HPDE6-E6E7 (cell line): Measurements from ENCODE around the gene ALMS1.
"Not testable (repeated sequence)": the region's sequence is repeated elsewhere in the genome, so short reads cannot be mapped to it uniquely, and the experiment has no call there.

Source experiments
- DNase-seq: peaks from one replicate; pipeline ENCODE4 v3.0.0; 2011; ENCODE audit warnings: missing footprints; ENCODE audit errors: extremely low spot score

Gene ALMS1

GRCh38 chr2:73510470-73510869, 124.8 kb downstream of the ALMS1 start:
- not testable (repeated sequence) for DNase-seq

- DNase-seq, result no peak
These were observed 130.4 kb downstream of the ALMS1 start for GRCh38 chr2:73516033-73516432.

GRCh38 chr2:73528688-73529087, 143.1 kb downstream of the ALMS1 start:
- no peak for DNase-seq

DNA sequence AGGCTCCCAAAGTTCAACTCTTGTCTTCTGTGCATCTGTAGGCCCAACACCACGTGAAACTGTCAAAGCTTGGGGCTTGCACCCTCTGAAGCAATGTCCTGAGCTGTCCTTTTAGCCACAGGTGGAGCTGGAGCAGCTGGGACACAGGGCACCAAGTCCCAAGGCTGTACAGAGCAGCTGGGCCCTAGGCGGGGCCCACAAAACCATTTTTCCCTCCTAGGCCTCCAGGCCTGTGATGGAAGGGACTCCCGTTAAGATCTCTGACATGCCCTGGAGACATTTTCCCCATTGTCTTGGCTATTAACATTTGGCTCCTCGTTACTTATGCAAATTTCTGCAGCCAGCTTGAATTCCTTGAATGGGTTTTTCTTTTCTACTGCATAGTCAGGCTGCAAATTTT, 145.1 kb downstream of the ALMS1 start:
- DNase-seq, result not testable (repeated sequence)

GRCh38 chr2:73532381-73532780, 146.7 kb downstream of the ALMS1 start:
- DNase-seq, result no peak

- no peak for DNase-seq
These were observed 150.7 kb downstream of the ALMS1 start for GRCh38 chr2:73536133-73536840.

GRCh38 chr2:73560875-73561274, 175.2 kb downstream of the ALMS1 start:
- not testable (repeated sequence) for DNase-seq

- peak; percentile 13 for DNase-seq
These were observed 175.8 kb downstream of the ALMS1 start for GRCh38 chr2:73561422-73561821.

DNA sequence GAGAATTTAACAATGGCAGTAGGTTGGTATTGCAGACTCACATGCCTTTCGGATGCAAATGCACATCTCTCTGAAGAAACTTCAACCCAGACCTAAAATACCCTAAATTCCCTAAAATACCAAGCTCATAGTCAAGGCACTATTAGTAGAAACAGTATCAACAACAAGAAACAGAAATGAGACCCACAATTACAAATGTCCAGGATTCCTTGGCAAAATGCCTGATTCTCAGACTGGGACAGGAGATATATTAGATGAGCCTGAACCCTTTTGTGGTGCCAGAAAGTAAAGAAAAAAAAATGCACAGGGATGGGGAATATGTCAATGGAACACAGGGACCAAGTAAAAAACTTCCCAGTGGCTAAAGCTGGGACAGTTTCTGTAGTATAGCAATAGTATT, 179.3 kb downstream of the ALMS1 start:
- DNase-seq, result no peak

DNA sequence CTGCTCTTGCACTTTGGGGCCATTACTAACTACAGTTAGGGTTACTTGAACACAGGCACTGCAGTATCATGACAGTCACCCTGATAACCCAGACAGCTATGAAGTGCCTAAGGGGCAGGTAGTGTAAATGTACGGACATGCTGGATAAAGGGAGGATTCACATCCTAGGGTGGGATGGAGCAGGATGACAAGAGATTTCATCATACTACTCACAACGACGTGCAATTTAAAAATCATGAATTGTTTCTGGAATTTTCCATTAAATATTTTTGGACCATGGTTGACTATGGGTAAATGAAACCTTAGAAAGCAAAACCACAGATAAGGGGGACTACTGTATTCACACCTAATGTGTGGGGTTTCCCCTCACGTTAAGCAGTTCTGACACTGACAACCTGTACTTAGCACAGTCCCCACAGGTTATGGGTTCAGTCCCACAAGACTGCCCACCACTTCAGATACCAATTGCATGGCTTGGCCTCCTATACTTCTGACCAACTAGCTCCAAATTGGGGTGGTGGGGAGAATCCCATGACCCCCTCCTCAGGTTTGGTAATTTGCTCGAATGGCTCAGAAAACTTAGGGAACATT, 180.7 kb downstream of the ALMS1 start:
- DNase-seq, result no peak

GRCh38 chr2:73575261-73575660, 189.6 kb downstream of the ALMS1 start:
- DNase-seq, result no peak

DNA sequence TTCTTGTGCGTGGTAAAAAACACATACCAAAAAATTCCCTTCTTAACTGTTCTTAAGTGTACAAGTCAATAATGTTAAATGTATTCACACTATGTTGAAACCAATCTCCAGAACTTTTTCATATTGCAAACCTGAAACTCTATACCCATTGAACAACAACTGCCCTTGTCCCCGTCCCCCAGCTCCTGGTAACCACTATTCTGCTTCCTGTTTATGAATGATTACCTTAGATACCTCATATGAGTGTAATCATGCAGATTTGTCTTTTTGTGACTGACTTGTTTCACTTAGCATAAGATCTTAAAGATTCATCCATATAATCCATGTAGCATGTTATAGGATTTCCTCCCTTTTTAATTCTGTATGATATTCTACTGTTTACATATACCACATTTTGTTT, 196.7 kb downstream of the ALMS1 start:
- no peak for DNase-seq

DNA sequence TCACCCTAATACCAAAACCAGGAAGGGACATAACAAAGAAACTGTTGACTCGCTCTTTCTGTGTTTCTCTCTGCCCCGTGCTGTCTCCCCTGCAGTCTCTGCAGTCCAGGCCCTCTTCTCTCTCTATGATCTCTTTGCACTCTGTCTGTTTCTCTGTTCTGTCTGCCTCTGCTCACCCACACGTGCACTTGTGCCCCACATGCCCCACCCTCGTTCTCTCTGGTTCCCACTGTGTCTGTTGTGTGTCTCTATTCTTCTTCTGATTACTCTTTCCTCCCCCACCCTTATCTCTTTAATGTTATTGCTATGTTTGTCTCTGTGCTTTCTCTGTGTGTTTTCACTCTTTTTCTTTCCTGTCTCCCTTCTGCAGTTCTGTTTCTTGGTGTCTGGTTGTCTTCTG, 202.5 kb downstream of the ALMS1 start:
- DNase-seq, result no peak

DNA sequence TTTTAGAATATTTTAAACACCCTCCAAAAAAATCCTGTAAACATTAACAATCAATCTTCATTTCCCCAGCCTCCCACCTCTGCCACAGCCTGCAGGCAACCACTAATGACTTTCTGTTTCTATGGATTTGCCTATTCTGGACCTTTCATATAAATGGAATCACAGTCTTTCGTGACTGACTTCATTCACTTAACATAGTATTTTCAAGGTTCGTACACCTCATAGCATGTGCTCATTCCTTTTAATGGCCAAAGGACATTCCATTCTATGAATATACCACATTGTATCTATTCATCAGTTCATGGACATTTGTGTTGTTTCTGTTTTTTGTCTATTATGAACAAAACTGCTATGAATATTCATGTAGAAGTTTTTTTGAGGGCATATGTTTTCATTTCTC, 208.0 kb downstream of the ALMS1 start:
- no peak for DNase-seq

DNA sequence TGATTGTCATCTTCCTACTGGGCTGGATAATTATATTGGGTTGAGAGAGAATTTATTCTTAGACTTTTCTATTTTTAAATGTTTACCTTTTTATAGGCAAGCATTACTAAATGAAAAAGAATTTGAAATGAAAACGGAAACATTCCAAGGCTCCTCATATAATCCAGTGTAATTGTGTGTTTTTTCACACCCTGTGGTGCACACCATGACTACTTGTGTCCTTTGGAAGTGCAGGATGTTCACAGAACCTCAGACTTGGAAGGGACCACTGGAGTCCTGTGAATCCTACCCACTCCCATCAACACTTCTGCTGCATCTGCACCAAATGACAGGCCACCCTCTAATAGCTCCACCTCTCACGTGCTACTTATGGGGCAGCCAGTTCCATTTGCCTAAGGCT, 208.6 kb downstream of the ALMS1 start:
- DNase-seq, result no peak

- no peak for DNase-seq
These were observed 216.1 kb downstream of the ALMS1 start for GRCh38 chr2:73601780-73602179.

DNA sequence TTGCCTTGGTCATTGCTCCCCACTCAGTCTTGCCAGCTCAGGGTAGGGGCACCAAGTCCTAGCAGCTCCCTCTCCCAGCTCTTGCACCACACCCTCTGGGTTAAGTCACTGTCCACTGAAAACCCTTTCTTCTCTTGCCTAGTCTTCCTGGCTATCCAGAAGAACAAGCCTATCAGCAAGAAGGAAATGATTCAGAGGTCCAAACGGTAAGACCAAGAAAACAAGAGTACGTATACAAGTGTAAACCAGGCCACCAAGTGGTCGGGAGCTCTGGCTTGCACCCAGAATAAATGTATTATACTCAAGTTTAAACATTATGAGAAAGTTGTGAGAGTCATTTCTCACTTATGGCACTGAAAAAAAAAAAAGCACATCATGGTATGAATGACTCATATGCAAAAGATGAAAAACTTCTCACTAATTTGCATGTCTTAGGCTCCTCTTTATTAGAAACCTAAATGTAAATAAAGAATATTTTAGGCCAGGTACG, 217.5 kb downstream of the ALMS1 start:
- not testable (repeated sequence) for DNase-seq

- not testable (repeated sequence) for DNase-seq
These were observed 219.0 kb downstream of the ALMS1 start for GRCh38 chr2:73604589-73604988.

GRCh38 chr2:73610111-73610510, 224.5 kb downstream of the ALMS1 start:
- no peak for DNase-seq

GRCh38 chr2:73611193-73611592, 225.6 kb downstream of the ALMS1 start:
- DNase-seq, result no peak

DNA sequence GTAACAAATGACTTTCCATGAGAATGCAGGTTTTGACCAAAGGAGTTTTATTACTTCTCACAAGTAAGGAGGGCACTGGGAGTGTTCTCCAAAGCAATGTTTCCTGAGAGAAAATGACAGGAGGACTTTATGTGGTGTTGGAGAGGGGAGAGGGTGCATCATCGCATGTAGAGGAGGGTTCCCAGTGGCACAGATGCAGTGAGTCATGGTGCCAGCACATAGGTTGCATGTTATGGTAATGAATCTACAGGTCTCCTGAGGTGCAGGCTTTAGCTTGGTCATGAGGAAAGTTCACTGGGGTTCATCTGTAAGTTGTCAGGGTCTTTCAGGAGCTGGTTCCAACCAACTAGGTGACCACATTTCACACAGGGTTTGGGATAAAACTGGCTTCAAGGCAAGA, 226.2 kb downstream of the ALMS1 start:
- no peak for DNase-seq

GRCh38 chr2:73614105-73614504, 228.5 kb downstream of the ALMS1 start:
- no peak for DNase-seq

DNA sequence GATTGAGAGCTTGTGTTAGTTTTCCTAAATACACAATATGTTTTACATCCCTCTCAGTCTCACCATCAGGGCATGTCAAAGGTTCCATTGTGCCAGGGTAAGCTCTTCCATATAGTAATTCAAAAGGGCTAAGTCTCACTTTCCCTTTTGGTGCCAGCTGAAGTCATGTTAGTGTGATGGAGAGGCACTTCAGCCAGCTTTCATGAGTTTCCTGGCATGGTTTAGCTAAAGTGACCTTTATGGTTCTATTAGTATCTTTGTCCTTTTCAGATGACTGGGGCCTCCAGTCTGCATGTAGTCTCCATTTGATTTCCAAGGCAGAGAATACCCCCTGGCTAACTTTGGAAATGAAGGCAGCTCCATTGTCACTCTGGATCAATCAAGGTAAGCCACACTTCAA, 229.4 kb downstream of the ALMS1 start:
- DNase-seq, result no peak

- DNase-seq, result not testable (repeated sequence)
These were observed 234.3 kb downstream of the ALMS1 start for GRCh38 chr2:73619925-73620324.
